Calu3 (cell line): Measurements from ENCODE around the gene RSPH1. TPM values are rescaled to one million over a fixed set of nuclear protein-coding genes. Genes with fewer than 3 reads are reported as not detected.
A peak's percentile ranks its signal among the peaks of the same experiment; 100 is the strongest.

Experiments used
- Bru-seq: library from RNA; stranded (reverse); fragments of 400-500 nt; gene quantifications from one replicate; lab custom pipeline; 2021; lab: Mats Ljungman, UMichigan
- BruChase-seq, 2 experiments: library from RNA; stranded (reverse); fragments of 400-500 nt; gene quantifications; one replicate each; lab custom pipeline; 2021; lab: Mats Ljungman, UMichigan
- BruUV-seq: library from RNA; stranded (reverse); fragments of 400-500 nt; replicated peaks from 2 replicates; lab custom pipeline; 2021; lab: Mats Ljungman, UMichigan
- CTCF ChIA-PET: fragments of 300-600 bp; sonication (Branson Sonifier 250); formaldehyde crosslinking; loops from one replicate; lab custom pipeline; 2022; ENCODE audit warnings: antibody characterized with exemption; lab: Charles Lee
- DNase-seq: peaks from one replicate; pipeline ENCODE4 v3.0.0; 2022
- H3K27ac Mint-ChIP-seq: one replicate; pipeline ENCODE4 v1.8.0; 2022; ENCODE audit warnings: mixed read lengths; ENCODE audit not compliant: unreplicated experiment
- H3K27me3 Mint-ChIP-seq: one replicate; pipeline ENCODE4 v1.8.0; 2022; ENCODE audit warnings: mixed read lengths; ENCODE audit not compliant: unreplicated experiment
- H3K36me3 Mint-ChIP-seq: one replicate; pipeline ENCODE4 v1.8.0; 2022; ENCODE audit warnings: mild to moderate bottlenecking, moderate library complexity, mixed read lengths; ENCODE audit not compliant: insufficient read depth, unreplicated experiment
- H3K4me1 Mint-ChIP-seq: one replicate; pipeline ENCODE4 v1.8.0; 2022; ENCODE audit warnings: mild to moderate bottlenecking, low read depth, mixed read lengths; ENCODE audit not compliant: unreplicated experiment
- H3K4me3 Mint-ChIP-seq: one replicate; pipeline ENCODE4 v1.8.0; 2022; ENCODE audit warnings: mild to moderate bottlenecking, low read depth, moderate library complexity, mixed read lengths; ENCODE audit not compliant: unreplicated experiment
- H3K9me3 Mint-ChIP-seq: one replicate; pipeline ENCODE4 v1.8.0; 2022; ENCODE audit warnings: low read depth, mixed read lengths; ENCODE audit not compliant: unreplicated experiment
- CTCF ChIP-seq: fragments of 200-600 bp; IDR thresholded peaks from one replicate; pipeline ENCODE4 v1.8.0; 2022; ENCODE audit warnings: antibody characterized with exemption; ENCODE audit not compliant: unreplicated experiment
- intact Hi-C: fragments of 100-400 bp; cut with micrococcal nuclease; formaldehyde crosslinking; loops from one replicate; pipeline ENCODE4 v1.10.0; 2022; ENCODE audit not compliant: unreplicated experiment
- long read RNA-seq: library from polyadenylated mRNA; stranded (forward); transcript quantifications from one replicate; pipeline ENCODE4 v2.0.0, GENCODE V29; 2022
- total RNA-seq: library from RNA; stranded (reverse); gene quantifications from 2 replicates; pipeline ENCODE4 v1.2.3, GENCODE V29; 2022

Gene RSPH1
- 2.2 and 3.3 TPM in 2 replicates for total RNA-seq
- Bru-seq, nascent RNA: percentile 40 among the genes with signal in this experiment
- percentile 28 among the genes with signal in this experiment for BruChase-seq, experiment 1, labeled RNA remaining after a 6-hour chase
- percentile 27 among the genes with signal in this experiment for BruChase-seq, experiment 2, labeled RNA remaining after a 2-hour chase
- long read RNA-seq, partial matches to known transcripts: 1 of 12 reads
- long read RNA-seq, other reads (novel, unspliced or antisense): 6 of 12 reads

GRCh38 chr21:42496120-42496838, at the start of gene RSPH1:
RSPH1 (minus strand) TSS chr21:42496224; CDS start chr21:42496186, 38 bp downstream.
- Mint-ChIP-seq H3K27me3 (no peaks in the 10 kb centered on the region), H3K27ac (peak within 1 kb of the TSS; percentile 91), H3K9me3 (no peaks in the 10 kb centered on the region), H3K4me1 (peaks cover 18% of the 10 kb centered on the region), H3K4me3 (peak within 1 kb of the TSS; percentile 100), H3K36me3 (peaks cover 16% of the 10 kb centered on the region)
- intact Hi-C loops: no loop called here
- DNase-seq: peak; percentile 98
- BruUV-seq: no TSS peak
- CTCF ChIA-PET: interaction anchor here (0.8 kb wide), 1 partner anchor 22 kb away, joined by 4 read pairs; no protein-coding TSS in a partner anchor
- TF ChIP-seq CTCF: no peak

- H3K27ac Mint-ChIP-seq: no peak overlapping the region
- H3K27me3 Mint-ChIP-seq: no peaks in the 10 kb centered on the region
- no peak for TF ChIP-seq CTCF
- intact Hi-C loops: no loop called here
- DNase-seq: no peak
- H3K4me3 Mint-ChIP-seq: no peak overlapping the region
- H3K4me1 Mint-ChIP-seq: no peaks in the 10 kb centered on the region
- H3K9me3 Mint-ChIP-seq: no peaks in the 10 kb centered on the region
- CTCF ChIA-PET: no interaction called here
- H3K36me3 Mint-ChIP-seq: peaks cover 16% of the 10 kb centered on the region
- BruUV-seq: no TSS peak
Observed at GRCh38 chr21:42545745-42546144, 49.7 kb upstream of the RSPH1 start.

GRCh38 chr21:42545317-42545716, 49.3 kb upstream of the RSPH1 start:
- Mint-ChIP-seq H3K27ac (no peak overlapping the region), H3K9me3 (no peaks in the 10 kb centered on the region), H3K4me1 (no peaks in the 10 kb centered on the region), H3K4me3 (no peak overlapping the region), H3K27me3 (no peaks in the 10 kb centered on the region), H3K36me3 (peaks cover 20% of the 10 kb centered on the region)
- intact Hi-C loops: no loop called here
- no peak for DNase-seq
- BruUV-seq: no TSS peak
- CTCF ChIA-PET: no interaction called here
- TF ChIP-seq CTCF: no peak

GRCh38 chr21:42544544-42544943, 48.5 kb upstream of the RSPH1 start:
- Mint-ChIP-seq H3K4me3 (no peak overlapping the region), H3K36me3 (peaks cover 27% of the 10 kb centered on the region), H3K27me3 (no peaks in the 10 kb centered on the region), H3K27ac (no peak overlapping the region), H3K4me1 (no peaks in the 10 kb centered on the region), H3K9me3 (no peaks in the 10 kb centered on the region)
- intact Hi-C loops: no loop called here
- no peak for TF ChIP-seq CTCF
- BruUV-seq: no TSS peak
- DNase-seq: no peak
- CTCF ChIA-PET: no interaction called here
